SK-N-SH (cell line): ENCODE data around the gene NRBF2. TPM values are rescaled to one million over a fixed set of nuclear protein-coding genes. Genes with fewer than 3 reads are reported as not detected.

ENCODE experiments used
- CTCF ChIA-PET: fragments of 300-600, 350-600 bp; formaldehyde crosslinking; extraction: SDS; loops from one replicate; lab custom pipeline; 2021; lab: Yijun Ruan, JAX
- POLR2A ChIA-PET: fragments of 350-600 bp; sonication (Branson Sonifier 250); formaldehyde crosslinking; extraction: SDS; loops from one replicate; lab custom pipeline; 2020; ENCODE audit warnings: antibody characterized with exemption, inconsistent platforms; lab: Yijun Ruan, JAX
- DNase-seq: peaks from one replicate; pipeline ENCODE4 v3.0.0; 2012
- H2AFZ ChIP-seq: fragments of 200-600 bp; sonication (generic); 2 replicates; pipeline ENCODE4 v1.8.1; 2016; ENCODE audit warnings: antibody characterized with exemption, mild to moderate bottlenecking, low read depth
- H3F3A ChIP-seq: fragments of 200-600 bp; sonication (generic); replicated peaks from 2 replicates; pipeline ENCODE3; 2016; ENCODE audit warnings: antibody characterized with exemption, mild to moderate bottlenecking; ENCODE audit not compliant: insufficient read depth
- H3K27ac ChIP-seq, 2 experiments: fragments of 200-500 bp in 1 of 2; fragments of 200-600 bp in 1 of 2; sonication (Bioruptor generic) in 1 of 2; sonication (generic), shearing (Covaris generic) in 1 of 2; 2 replicates each; pipeline versions ENCODE4 v1.5.1 to v1.6.1; 2014 to 2016; ENCODE audit warnings: low read depth in 2 of 2, inconsistent platforms in 1 of 2, low read length in 1 of 2, mild to moderate bottlenecking in 1 of 2, mixed read lengths in 1 of 2
- H3K27me3 ChIP-seq: fragments of 200-600 bp; sonication (generic), shearing (Covaris generic); 2 replicates; pipeline ENCODE4 v1.6.1; 2016; ENCODE audit warnings: mixed run types; ENCODE audit not compliant: insufficient read depth
- H3K36me3 ChIP-seq, 2 experiments: fragments of 200-500 bp in 1 of 2; fragments of 200-600 bp in 1 of 2; sonication (Bioruptor generic) in 1 of 2; sonication (generic) in 1 of 2; replicated peaks in 1 of 2; 2 replicates each; pipeline versions ENCODE3 to v1.5.1; 2014 to 2016; ENCODE audit warnings: low read length in 1 of 2, mild to moderate bottlenecking in 1 of 2; ENCODE audit not compliant: insufficient read depth in 2 of 2, control insufficient read depth in 1 of 2
- H3K4me1 ChIP-seq, 2 experiments: fragments of 200-500 bp in 1 of 2; fragments of 200-600 bp in 1 of 2; sonication (Bioruptor generic) in 1 of 2; sonication (generic), shearing (Covaris generic) in 1 of 2; 2 replicates each; pipeline versions ENCODE4 v1.5.1 to v1.6.1; 2014 to 2016; ENCODE audit warnings: low read depth in 1 of 2, low read length in 1 of 2, mixed run types in 1 of 2; ENCODE audit not compliant: insufficient read depth in 2 of 2, control insufficient read depth in 1 of 2
- H3K4me2 ChIP-seq: fragments of 200-600 bp; sonication (generic), shearing (Covaris generic); 2 replicates; pipeline ENCODE4 v1.6.1; 2017; ENCODE audit warnings: mixed run types
- H3K4me3 ChIP-seq, 2 experiments: fragments of 200-500 bp in 1 of 2; fragments of 200-600 bp in 1 of 2; sonication (Bioruptor generic) in 1 of 2; sonication (generic), shearing (Covaris generic) in 1 of 2; 2 replicates each; pipeline versions ENCODE4 v1.5.1 to v1.8.1; 2014 to 2016; ENCODE audit warnings: low read depth in 2 of 2, inconsistent platforms in 1 of 2, low read length in 1 of 2, mild to moderate bottlenecking in 1 of 2, mixed read lengths in 1 of 2, moderate library complexity in 1 of 2
- H3K79me2 ChIP-seq: fragments of 200-600 bp; sonication (generic); 2 replicates; pipeline ENCODE4 v1.8.1; 2017; ENCODE audit warnings: mild to moderate bottlenecking; ENCODE audit not compliant: insufficient read depth
- H3K9ac ChIP-seq: fragments of 200-600 bp; sonication (generic); 2 replicates; pipeline ENCODE4 v1.6.1; 2017; ENCODE audit warnings: mixed run types
- H3K9me2 ChIP-seq: fragments of 200-600 bp; sonication (generic); 2 replicates; pipeline ENCODE4 v1.6.1; 2017; ENCODE audit warnings: mixed run types
- H3K9me3 ChIP-seq: fragments of 200-600 bp; sonication (generic); 2 replicates; pipeline ENCODE4 v1.6.1; 2017; ENCODE audit warnings: mixed run types, mild to moderate bottlenecking, moderate library complexity
- H4K20me1 ChIP-seq: fragments of 200-600 bp; sonication (generic); 2 replicates; pipeline ENCODE4 v1.6.1; 2017; ENCODE audit warnings: mild to moderate bottlenecking, mixed run types; ENCODE audit not compliant: insufficient read depth
- CHD2 ChIP-seq: fragments of 150-350 bp; IDR thresholded peaks from 2 replicates; pipeline ENCODE4 v1.6.1; 2018; ENCODE audit warnings: low read length; ENCODE audit not compliant: partially characterized antibody
- FOSL2 ChIP-seq: IDR thresholded peaks from 2 replicates; pipeline ENCODE4 v1.4.0; 2012; ENCODE audit warnings: low read depth, mild to moderate bottlenecking, moderate library complexity, borderline replicate concordance
- FOXM1 ChIP-seq: IDR thresholded peaks from 2 replicates; pipeline ENCODE4 v1.4.0; 2012; ENCODE audit warnings: low read depth, mild to moderate bottlenecking
- GABPA ChIP-seq: IDR thresholded peaks from 2 replicates; pipeline ENCODE4 v1.4.0; 2012; ENCODE audit warnings: low read depth, mild to moderate bottlenecking
- GATA2 ChIP-seq: sonication (generic); formaldehyde crosslinking; IDR thresholded peaks from 2 replicates; pipeline ENCODE4 v1.5.0; 2020; ENCODE audit warnings: mild to moderate bottlenecking, missing genetic modification reagents
- JUND ChIP-seq: IDR thresholded peaks from 2 replicates; pipeline ENCODE4 v1.4.0; 2012
- MXI1 ChIP-seq: IDR thresholded peaks from 2 replicates; pipeline ENCODE4 v1.6.1; 2012; ENCODE audit warnings: mild to moderate bottlenecking, low read depth, low read length, improper control_type of control experiment
- NFIC ChIP-seq: IDR thresholded peaks from 2 replicates; pipeline ENCODE4 v1.4.0; 2012; ENCODE audit warnings: borderline replicate concordance
- RFX5 ChIP-seq: IDR thresholded peaks from 2 replicates; pipeline ENCODE4 v1.6.1; 2012; ENCODE audit warnings: mild to moderate bottlenecking, improper control_type of control experiment, low read length
- RXRA ChIP-seq: IDR thresholded peaks from 2 replicates; pipeline ENCODE4 v1.4.0; 2012; ENCODE audit warnings: low read depth, mild to moderate bottlenecking, borderline replicate concordance
- TAF1 ChIP-seq: IDR thresholded peaks from 2 replicates; pipeline ENCODE4 v1.6.1; 2012; ENCODE audit warnings: low read depth, mild to moderate bottlenecking, low read length, moderate library complexity, borderline replicate concordance
- TEAD4 ChIP-seq: IDR thresholded peaks from 2 replicates; pipeline ENCODE4 v1.4.0; 2012; ENCODE audit warnings: mild to moderate bottlenecking, borderline replicate concordance; ENCODE audit not compliant: insufficient read depth
- WGBS: methylation state at CpG from one replicate; pipeline ENCODE4 v1.1.6; 2017; ENCODE audit warnings: low lambda C conversion rate; 5-methylcytosine and 5-hydroxymethylcytosine counted together
- polyA plus RNA-seq, 3 experiments: library from polyadenylated mRNA; depleted of rRNA; stranded (reverse); fragments of >200 nt; gene quantifications; 2 replicates each; pipeline ENCODE4 v1.2.3, GENCODE V29; 2012
- TF ChIP-seq, protein P1 (sequence below): IDR thresholded peaks from 2 replicates; pipeline ENCODE4 v1.4.0; 2012; ENCODE audit warnings: low read depth, borderline replicate concordance
- TF ChIP-seq, protein P2 (sequence below): IDR thresholded peaks from 2 replicates; pipeline ENCODE4; 2012
- TF ChIP-seq, protein P3 (sequence below): fragments of 150-350 bp; IDR thresholded peaks from 2 replicates; pipeline ENCODE4 v1.6.1; 2017; ENCODE audit warnings: antibody characterized with exemption, low read length, low read depth, borderline replicate concordance
- TF ChIP-seq, protein P4 (sequence below): fragments of 200-600 bp; sonication (generic); IDR thresholded peaks from 2 replicates; pipeline ENCODE4 v1.6.1; 2017; ENCODE audit warnings: antibody characterized with exemption, mild to moderate bottlenecking, moderate library complexity

Gene NRBF2
- polyA plus RNA-seq, 1 of the 3 experiments (the other 2 are of a cell fraction): 8.9 TPM

DNA sequence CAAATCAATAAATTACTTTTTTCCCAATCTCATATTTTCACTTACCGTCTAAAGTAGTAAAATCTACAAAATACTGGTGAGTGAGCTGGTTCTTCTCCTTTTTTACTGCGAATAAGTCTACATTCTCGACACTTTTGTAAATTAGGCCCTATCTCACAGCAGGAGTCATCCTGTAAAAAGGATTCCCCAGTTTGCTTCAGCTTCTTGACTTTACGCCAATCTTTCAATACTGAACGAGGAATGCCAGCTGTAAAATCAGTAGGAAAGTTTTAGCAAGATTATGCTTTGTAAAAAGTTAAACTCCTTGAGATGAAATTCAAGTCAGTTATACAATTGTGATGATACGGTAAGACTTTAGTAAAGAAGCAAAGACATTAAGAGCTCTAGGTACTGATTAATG, 67.3 kb downstream of the NRBF2 start:
- ChIA-PET POLR2A (no interaction called here), CTCF (interaction anchor here (0.8 to 2.4 kb wide), 5 partner anchors 16 to 520 kb away, joined by 3 to 9 read pairs (median 4); no protein-coding TSS in a partner anchor)
- Histone ChIP-seq H3K36me3 (peaks cover 69 to 74% of the 10 kb centered on the region in 2 experiments), H2AFZ (no peak overlapping the region), H3K4me1 (peaks cover 0 to 18% of the 10 kb centered on the region in 2 experiments; a peak in 2 of 4 replicates), H3K27me3 (no peaks in the 10 kb centered on the region), H3K9me2 (no peaks in the 10 kb centered on the region), H3K9me3 (no peaks in the 10 kb centered on the region), H4K20me1 (peaks cover 4% of the 10 kb centered on the region; the same call in 1 of the 2 replicates), H3K79me2 (peaks cover 42% of the 10 kb centered on the region), H3K27ac (no peak overlapping the region), H3K4me3 (no peak overlapping the region), H3F3A (peaks cover 17% of the 10 kb centered on the region), H3K4me2 (no peak overlapping the region), H3K9ac (no peak overlapping the region)
- TF ChIP-seq NFIC (no peak), RFX5 (no peak), TEAD4 (no peak), GATA2 (no peak), FOXM1 (no peak), GABPA (no peak), MXI1 (no peak), RXRA (no peak), CHD2 (no peak), JUND (no peak), FOSL2 (no peak)
- TF ChIP-seq, protein P1, sequence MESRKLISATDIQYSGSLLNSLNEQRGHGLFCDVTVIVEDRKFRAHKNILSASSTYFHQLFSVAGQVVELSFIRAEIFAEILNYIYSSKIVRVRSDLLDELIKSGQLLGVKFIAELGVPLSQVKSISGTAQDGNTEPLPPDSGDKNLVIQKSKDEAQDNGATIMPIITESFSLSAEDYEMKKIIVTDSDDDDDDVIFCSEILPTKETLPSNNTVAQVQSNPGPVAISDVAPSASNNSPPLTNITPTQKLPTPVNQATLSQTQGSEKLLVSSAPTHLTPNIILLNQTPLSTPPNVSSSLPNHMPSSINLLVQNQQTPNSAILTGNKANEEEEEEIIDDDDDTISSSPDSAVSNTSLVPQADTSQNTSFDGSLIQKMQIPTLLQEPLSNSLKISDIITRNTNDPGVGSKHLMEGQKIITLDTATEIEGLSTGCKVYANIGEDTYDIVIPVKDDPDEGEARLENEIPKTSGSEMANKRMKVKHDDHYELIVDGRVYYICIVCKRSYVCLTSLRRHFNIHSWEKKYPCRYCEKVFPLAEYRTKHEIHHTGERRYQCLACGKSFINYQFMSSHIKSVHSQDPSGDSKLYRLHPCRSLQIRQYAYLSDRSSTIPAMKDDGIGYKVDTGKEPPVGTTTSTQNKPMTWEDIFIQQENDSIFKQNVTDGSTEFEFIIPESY: no peak
- TF ChIP-seq, protein P2, sequence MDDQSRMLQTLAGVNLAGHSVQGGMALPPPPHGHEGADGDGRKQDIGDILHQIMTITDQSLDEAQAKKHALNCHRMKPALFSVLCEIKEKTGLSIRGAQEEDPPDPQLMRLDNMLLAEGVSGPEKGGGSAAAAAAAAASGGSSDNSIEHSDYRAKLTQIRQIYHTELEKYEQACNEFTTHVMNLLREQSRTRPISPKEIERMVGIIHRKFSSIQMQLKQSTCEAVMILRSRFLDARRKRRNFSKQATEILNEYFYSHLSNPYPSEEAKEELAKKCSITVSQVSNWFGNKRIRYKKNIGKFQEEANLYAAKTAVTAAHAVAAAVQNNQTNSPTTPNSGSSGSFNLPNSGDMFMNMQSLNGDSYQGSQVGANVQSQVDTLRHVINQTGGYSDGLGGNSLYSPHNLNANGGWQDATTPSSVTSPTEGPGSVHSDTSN: no peak
- TF ChIP-seq, protein P3, sequence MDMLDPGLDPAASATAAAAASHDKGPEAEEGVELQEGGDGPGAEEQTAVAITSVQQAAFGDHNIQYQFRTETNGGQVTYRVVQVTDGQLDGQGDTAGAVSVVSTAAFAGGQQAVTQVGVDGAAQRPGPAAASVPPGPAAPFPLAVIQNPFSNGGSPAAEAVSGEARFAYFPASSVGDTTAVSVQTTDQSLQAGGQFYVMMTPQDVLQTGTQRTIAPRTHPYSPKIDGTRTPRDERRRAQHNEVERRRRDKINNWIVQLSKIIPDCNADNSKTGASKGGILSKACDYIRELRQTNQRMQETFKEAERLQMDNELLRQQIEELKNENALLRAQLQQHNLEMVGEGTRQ: no peak
- no peak for DNase-seq
- WGBS: 89% methylated on average over 6 of the region's 6 CpGs

DNA sequence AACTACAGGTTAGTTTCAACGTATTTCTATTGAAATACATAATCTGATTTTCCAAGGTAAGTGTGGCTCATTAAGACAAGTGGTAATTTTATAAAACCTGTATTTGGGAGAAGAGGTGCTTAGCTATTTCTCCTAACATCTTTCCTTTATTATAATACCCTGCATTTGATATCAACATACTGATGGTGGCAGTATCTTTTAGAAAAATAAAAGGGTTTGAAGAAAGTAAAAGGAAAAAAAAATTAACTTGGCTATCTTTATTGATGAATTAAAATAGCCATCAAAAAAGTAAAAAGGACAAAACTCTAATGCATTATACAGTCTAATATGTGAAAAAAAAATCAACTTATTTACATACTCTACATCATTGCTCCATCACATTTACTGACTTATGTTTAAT, 68.0 kb downstream of the NRBF2 start:
- Histone ChIP-seq H3K4me2 (no peak overlapping the region), H3F3A (peaks cover 17% of the 10 kb centered on the region), H3K27ac (no peak overlapping the region), H3K9me2 (no peaks in the 10 kb centered on the region), H3K79me2 (peaks cover 44% of the 10 kb centered on the region), H3K4me3 (no peak overlapping the region), H4K20me1 (peaks cover 4% of the 10 kb centered on the region; the same call in 1 of the 2 replicates), H3K36me3 (peaks cover 72 to 80% of the 10 kb centered on the region in 2 experiments), H3K27me3 (no peaks in the 10 kb centered on the region), H3K4me1 (peaks cover 0 to 18% of the 10 kb centered on the region in 2 experiments; a peak in 3 of 4 replicates), H3K9ac (no peak overlapping the region), H2AFZ (no peak overlapping the region), H3K9me3 (no peaks in the 10 kb centered on the region)
- no peak for TF ChIP-seq TAF1
- TF ChIP-seq, protein P4, sequence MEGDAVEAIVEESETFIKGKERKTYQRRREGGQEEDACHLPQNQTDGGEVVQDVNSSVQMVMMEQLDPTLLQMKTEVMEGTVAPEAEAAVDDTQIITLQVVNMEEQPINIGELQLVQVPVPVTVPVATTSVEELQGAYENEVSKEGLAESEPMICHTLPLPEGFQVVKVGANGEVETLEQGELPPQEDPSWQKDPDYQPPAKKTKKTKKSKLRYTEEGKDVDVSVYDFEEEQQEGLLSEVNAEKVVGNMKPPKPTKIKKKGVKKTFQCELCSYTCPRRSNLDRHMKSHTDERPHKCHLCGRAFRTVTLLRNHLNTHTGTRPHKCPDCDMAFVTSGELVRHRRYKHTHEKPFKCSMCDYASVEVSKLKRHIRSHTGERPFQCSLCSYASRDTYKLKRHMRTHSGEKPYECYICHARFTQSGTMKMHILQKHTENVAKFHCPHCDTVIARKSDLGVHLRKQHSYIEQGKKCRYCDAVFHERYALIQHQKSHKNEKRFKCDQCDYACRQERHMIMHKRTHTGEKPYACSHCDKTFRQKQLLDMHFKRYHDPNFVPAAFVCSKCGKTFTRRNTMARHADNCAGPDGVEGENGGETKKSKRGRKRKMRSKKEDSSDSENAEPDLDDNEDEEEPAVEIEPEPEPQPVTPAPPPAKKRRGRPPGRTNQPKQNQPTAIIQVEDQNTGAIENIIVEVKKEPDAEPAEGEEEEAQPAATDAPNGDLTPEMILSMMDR: 0 out of 2 replicates have a peak, but pooled peaks have one; percentile 13
- DNase-seq: no peak
- CTCF ChIA-PET: interaction anchor here (0.8 to 2.4 kb wide), 5 partner anchors 16 to 519 kb away, joined by 3 to 9 read pairs (median 4); no protein-coding TSS in a partner anchor
- POLR2A ChIA-PET: interaction anchor here (0.6 kb wide), 1 partner anchor 59 kb away, joined by 3 read pairs; no protein-coding TSS in a partner anchor
- WGBS: 0% methylated on average over 1 of the region's 1 CpG
